ENCODE data around the gene INHA.
A peak's percentile ranks its signal among the peaks of the same experiment; 100 is the strongest.

INHA gene, protein sequence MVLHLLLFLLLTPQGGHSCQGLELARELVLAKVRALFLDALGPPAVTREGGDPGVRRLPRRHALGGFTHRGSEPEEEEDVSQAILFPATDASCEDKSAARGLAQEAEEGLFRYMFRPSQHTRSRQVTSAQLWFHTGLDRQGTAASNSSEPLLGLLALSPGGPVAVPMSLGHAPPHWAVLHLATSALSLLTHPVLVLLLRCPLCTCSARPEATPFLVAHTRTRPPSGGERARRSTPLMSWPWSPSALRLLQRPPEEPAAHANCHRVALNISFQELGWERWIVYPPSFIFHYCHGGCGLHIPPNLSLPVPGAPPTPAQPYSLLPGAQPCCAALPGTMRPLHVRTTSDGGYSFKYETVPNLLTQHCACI

DNA sequence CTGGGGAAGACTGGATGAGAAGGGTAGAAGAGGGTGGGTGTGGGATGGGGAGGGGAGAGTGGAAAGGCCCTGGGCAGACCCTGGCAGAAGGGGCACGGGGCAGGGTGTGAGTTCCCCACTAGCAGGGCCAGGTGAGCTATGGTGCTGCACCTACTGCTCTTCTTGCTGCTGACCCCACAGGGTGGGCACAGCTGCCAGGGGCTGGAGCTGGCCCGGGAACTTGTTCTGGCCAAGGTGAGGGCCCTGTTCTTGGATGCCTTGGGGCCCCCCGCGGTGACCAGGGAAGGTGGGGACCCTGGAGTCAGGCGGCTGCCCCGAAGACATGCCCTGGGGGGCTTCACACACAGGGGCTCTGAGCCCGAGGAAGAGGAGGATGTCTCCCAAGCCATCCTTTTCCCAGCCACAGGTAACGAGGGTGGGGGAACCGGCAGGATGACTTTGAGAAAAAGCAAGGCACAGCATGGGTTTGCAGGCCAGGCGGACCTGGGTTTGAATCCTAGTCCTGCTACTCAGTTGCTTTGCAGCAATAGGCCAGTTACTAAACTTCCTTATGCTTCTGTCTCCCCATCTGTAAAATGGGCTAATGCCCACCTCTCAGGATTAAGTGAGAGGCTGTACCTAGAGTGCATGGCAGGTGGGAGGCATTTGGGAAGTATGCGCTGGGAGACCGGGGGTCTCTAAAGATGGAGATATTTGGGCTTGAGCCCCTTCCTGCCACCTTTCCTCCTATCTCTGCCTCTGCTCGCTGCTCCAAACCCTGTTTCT lies at the start of gene INHA:
INHA (plus strand) TSS at position 74 of the 765 bp plus-strand sequence; CDS start at position 139, 65 bp downstream.
- peak within 1 kb of the TSS; percentile 13 to 58; a peak in 3 of 4 replicates for H3K4me3 ChIP-seq (ENCODE audit: low read depth in 1 of 2, low read length in 2 of 2)
- H3K79me2 ChIP-seq (ENCODE audit: insufficient read depth, low read length) = no peaks in the 10 kb centered on the region
- peak within 1 kb of the TSS; percentile 64 for H3K4me2 ChIP-seq (ENCODE audit: insufficient read depth, low read length)
- H3K4me1 ChIP-seq (ENCODE audit: insufficient read depth, low read length) = peaks cover 9% of the 10 kb centered on the region
- H4K20me1 ChIP-seq (ENCODE audit: insufficient read depth, low read length) = no peaks in the 10 kb centered on the region
- H3K9me3 ChIP-seq (ENCODE audit: insufficient read depth, low read length, severe bottlenecking) = no peaks in the 10 kb centered on the region
- H2AFZ ChIP-seq (ENCODE audit: low read depth, low read length) = peak within 1 kb of the TSS; percentile 60
- peaks cover 8% of the 10 kb centered on the region for H3K27me3 ChIP-seq (ENCODE audit: insufficient read depth, low read length, poor library complexity)
- DNase-seq (no peak), ATAC-seq (ENCODE audit: insufficient read depth, low read depth) (no peak)
- H3K27ac ChIP-seq (ENCODE audit: low read length) = peak within 1 kb of the TSS; percentile 11; the same call in 1 of the 2 replicates
- TF ChIP-seq EZH2 (IDR thresholded peaks at IDR 0.05; ENCODE audit: borderline replicate concordance, low read depth, low read length, severe bottlenecking) = no peak
- TF ChIP-seq, protein P1, sequence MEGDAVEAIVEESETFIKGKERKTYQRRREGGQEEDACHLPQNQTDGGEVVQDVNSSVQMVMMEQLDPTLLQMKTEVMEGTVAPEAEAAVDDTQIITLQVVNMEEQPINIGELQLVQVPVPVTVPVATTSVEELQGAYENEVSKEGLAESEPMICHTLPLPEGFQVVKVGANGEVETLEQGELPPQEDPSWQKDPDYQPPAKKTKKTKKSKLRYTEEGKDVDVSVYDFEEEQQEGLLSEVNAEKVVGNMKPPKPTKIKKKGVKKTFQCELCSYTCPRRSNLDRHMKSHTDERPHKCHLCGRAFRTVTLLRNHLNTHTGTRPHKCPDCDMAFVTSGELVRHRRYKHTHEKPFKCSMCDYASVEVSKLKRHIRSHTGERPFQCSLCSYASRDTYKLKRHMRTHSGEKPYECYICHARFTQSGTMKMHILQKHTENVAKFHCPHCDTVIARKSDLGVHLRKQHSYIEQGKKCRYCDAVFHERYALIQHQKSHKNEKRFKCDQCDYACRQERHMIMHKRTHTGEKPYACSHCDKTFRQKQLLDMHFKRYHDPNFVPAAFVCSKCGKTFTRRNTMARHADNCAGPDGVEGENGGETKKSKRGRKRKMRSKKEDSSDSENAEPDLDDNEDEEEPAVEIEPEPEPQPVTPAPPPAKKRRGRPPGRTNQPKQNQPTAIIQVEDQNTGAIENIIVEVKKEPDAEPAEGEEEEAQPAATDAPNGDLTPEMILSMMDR (IDR thresholded peaks at IDR 0.05; ENCODE audit: borderline replicate concordance, extremely low read depth, low read length, poor library complexity, severe bottlenecking) = no peak
- peak within 1 kb of the TSS; percentile 60 for H3K9ac ChIP-seq (ENCODE audit: low read depth, low read length)
- no peaks in the 10 kb centered on the region; the same call in 1 of the 2 replicates for H3K36me3 ChIP-seq (ENCODE audit: insufficient read depth, low read length)

DNA sequence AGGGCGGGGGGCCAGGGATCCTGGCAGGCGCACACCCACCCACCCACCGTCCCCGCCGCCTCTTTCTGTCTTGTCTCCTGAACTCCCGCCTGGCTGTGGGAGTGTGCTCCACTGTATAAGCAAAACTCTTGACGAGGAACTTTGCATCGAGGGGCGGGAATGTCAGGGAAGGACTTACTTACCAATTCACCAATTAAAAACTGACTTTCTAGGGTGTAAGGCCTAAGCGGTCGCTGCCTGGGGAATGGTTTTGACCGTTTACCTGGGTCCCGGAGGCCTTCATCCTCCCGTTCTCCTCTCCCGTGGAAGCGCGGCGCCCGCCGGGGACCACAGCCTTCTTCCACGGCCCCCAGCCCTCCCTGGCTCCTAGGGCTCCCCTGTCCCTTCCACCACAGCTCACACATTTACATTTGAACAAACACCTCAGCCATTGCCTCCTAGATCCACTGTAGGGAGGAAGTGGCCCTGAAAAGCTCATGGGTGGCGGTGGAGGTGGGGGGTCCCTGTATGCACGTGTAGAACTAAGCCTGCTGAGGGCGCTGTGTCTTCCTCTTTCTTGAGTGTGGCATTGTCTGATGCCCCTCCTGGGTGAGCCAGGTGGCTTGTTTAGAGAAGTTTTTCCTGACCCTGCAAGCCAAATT lies 49.0 kb upstream of the INHA start:
- no peak overlapping the region for H3K4me2 ChIP-seq (ENCODE audit: insufficient read depth, low read length)
- H3K27me3 ChIP-seq (ENCODE audit: insufficient read depth, low read length, poor library complexity) = peaks cover 44% of the 10 kb centered on the region
- ATAC-seq (ENCODE audit: insufficient read depth, low read depth) (no peak), DNase-seq (no peak)
- no peak for TF ChIP-seq EZH2 (IDR thresholded peaks at IDR 0.05; ENCODE audit: borderline replicate concordance, low read depth, low read length, severe bottlenecking)
- TF ChIP-seq, protein P1 (IDR thresholded peaks at IDR 0.05; ENCODE audit: borderline replicate concordance, extremely low read depth, low read length, poor library complexity, severe bottlenecking) = peak; percentile 34
- H4K20me1 ChIP-seq (ENCODE audit: insufficient read depth, low read length) = peaks cover 9% of the 10 kb centered on the region
- no peak overlapping the region for H2AFZ ChIP-seq (ENCODE audit: low read depth, low read length)
- no peak overlapping the region for H3K27ac ChIP-seq (ENCODE audit: low read length)
- H3K9me3 ChIP-seq (ENCODE audit: insufficient read depth, low read length, severe bottlenecking) = no peaks in the 10 kb centered on the region
- H3K36me3 ChIP-seq (ENCODE audit: insufficient read depth, low read length) = no peaks in the 10 kb centered on the region
- H3K4me3 ChIP-seq (ENCODE audit: low read depth in 1 of 2, low read length in 2 of 2) = no peak overlapping the region
- H3K79me2 ChIP-seq (ENCODE audit: insufficient read depth, low read length) = no peaks in the 10 kb centered on the region
- H3K4me1 ChIP-seq (ENCODE audit: insufficient read depth, low read length) = peaks cover 8% of the 10 kb centered on the region
- H3K9ac ChIP-seq (ENCODE audit: low read depth, low read length) = no peak overlapping the region

DNA sequence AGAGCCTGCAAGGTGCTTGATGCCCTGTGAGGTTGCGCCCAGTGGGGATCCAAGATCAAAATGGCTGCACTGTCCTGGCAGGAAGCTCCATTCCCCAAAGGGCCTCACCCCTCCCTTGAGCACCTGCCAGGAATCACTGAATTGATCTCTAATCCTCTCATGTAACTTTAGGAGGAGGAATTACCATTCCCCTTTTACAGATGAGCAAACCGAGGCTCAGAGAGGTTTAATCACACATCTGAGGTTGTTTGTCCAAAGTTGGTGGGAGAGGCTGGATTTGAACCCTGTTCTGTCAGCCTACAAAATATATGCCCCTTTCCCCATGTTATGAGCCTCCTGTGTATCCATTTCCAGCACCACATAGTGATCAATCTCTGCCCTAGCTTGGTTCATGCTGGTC lies 47.3 kb upstream of the INHA start:
- H3K9ac ChIP-seq (ENCODE audit: low read depth, low read length) = no peak overlapping the region
- no peak overlapping the region for H2AFZ ChIP-seq (ENCODE audit: low read depth, low read length)
- TF ChIP-seq EZH2 (IDR thresholded peaks at IDR 0.05; ENCODE audit: borderline replicate concordance, low read depth, low read length, severe bottlenecking) = no peak
- TF ChIP-seq, protein P1 (IDR thresholded peaks at IDR 0.05; ENCODE audit: borderline replicate concordance, extremely low read depth, low read length, poor library complexity, severe bottlenecking) = no peak
- peaks cover 48% of the 10 kb centered on the region for H3K27me3 ChIP-seq (ENCODE audit: insufficient read depth, low read length, poor library complexity)
- H4K20me1 ChIP-seq (ENCODE audit: insufficient read depth, low read length) = peaks cover 9% of the 10 kb centered on the region
- DNase-seq = no peak
- H3K4me3 ChIP-seq (ENCODE audit: low read depth in 1 of 2, low read length in 2 of 2) = no peak overlapping the region
- no peak overlapping the region for H3K4me2 ChIP-seq (ENCODE audit: insufficient read depth, low read length)
- no peaks in the 10 kb centered on the region for H3K9me3 ChIP-seq (ENCODE audit: insufficient read depth, low read length, severe bottlenecking)
- peaks cover 8% of the 10 kb centered on the region for H3K4me1 ChIP-seq (ENCODE audit: insufficient read depth, low read length)
- no peak for ATAC-seq (ENCODE audit: insufficient read depth, low read depth)
- no peak overlapping the region for H3K27ac ChIP-seq (ENCODE audit: low read length)
- no peaks in the 10 kb centered on the region for H3K79me2 ChIP-seq (ENCODE audit: insufficient read depth, low read length)
- no peaks in the 10 kb centered on the region for H3K36me3 ChIP-seq (ENCODE audit: insufficient read depth, low read length)

Measured in DND-41 (cell line).